HG03064 (cell line): ENCODE measurements around the gene FMNL2.
A peak's percentile ranks its signal among the peaks of the same experiment; 100 is the strongest.

Experiments
- ATAC-seq: cut with Tn5 transposase; IDR thresholded peaks from one replicate; pipeline ENCODE4 v1.9.1; 2021; ENCODE audit warnings: low read depth; ENCODE audit not compliant: unreplicated experiment

Gene FMNL2

DNA sequence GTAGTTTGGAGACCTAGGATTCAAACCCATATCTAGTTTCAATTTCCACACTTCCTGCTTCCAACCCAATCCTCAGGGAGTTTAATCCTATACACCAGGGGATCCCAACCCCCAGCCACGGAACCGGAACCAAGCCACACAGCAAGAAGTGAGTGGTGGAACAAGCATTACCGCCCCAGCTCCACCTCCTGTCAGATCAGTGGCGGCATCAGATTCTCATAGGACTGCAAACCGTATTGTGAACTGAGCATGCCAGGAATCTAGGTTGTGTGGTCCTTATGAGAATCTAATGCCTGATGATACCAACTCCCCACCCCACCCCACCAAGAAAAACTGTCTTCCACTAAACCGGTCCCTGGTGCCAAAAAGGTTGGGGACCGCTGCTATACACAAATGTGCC is 329.8 kb downstream of the FMNL2 start:
- ATAC-seq = no peak

DNA sequence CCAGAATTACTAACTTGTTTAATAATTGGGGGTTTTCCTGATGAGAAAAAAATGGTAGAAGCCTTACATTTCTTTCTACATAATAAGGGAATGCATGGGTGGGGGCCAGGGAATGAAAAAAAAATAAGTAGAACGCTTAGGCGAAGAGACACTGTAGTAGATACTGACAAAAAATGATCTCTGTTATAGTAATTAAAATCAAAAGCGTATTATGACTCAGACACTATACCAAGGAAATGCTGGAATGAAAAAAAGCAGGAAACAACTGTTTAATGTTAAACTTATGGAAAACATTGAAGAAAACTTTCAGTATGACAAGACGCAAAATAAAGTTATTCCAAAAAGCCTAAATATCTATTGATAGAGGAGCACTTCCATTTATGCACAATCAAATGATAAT is 339.4 kb downstream of the FMNL2 start:
- ATAC-seq = no peak

DNA sequence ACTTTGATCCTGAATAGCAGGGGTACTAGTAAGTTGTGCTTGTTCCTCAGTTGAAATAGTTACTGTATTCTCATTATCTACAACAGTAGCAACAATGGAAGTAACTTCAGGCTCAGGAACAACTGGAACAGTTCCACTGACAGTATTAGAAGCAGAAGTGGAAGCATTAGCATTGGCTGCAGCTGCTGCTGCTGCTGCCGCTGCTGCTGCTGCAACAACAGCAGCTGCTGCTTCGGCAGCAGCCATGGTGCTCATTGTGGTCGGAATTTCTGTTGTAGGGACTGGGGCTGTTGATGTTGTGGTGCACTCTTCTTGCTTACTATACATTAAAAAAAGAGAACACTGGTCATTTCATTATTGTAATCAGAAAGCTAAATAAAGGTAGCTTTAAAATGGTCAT is 341.5 kb downstream of the FMNL2 start:
- no peak for ATAC-seq

DNA sequence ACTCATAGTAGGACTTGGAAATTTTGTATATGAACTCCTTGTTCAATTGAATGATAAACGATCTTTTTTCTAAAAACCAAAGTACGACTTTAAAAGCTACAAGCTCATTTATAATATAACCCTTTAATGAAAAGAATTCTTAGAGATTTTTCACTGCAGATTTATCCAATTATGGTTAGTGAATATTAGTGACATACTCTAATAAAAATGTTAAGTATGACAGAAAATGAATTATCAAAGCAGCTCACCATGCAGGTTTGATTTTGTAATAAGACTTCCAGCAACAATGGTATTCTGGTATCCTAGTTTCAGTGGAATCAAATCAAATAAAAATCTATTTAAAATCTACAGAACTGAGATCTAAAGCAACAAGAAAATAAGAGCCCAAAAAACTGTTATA is 343.8 kb downstream of the FMNL2 start:
- ATAC-seq = no peak

DNA sequence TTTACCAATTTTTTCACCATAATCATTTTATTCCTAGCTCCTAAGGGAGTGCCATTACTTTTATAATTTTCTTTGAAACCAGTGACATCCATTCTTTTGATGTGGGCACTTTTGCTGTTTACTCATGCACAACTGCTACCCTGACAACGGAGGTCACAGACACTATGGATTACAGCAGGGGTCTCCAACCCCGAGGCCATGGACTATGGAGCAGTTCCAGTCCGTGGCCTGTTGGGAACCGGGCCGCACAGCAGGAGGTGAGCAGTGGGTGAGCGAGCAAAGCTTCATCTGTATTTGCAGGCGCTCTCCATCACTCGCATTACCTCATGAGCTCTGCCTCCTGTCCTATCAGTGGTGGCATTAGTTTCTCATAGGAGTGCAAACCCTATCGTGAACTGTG is 347.7 kb downstream of the FMNL2 start:
- no peak for ATAC-seq

DNA sequence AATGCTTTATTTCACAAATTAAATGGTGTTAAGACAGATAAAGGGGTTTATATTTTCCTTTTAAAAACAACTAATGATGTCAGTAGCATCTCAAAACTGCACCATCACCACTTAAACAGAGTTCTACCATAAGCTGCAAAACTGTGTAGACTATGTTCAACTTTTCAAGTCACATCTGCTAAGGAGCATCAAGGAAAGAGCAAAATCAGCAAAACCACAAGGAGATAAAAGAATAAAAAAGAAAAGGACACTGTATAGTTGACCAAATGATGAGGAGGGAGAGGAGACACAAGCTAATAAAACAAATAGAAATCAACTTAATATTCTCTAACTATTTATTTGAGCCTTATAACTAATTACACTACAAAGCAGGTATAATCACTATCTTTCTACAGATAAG is 348.4 kb downstream of the FMNL2 start:
- no peak for ATAC-seq

DNA sequence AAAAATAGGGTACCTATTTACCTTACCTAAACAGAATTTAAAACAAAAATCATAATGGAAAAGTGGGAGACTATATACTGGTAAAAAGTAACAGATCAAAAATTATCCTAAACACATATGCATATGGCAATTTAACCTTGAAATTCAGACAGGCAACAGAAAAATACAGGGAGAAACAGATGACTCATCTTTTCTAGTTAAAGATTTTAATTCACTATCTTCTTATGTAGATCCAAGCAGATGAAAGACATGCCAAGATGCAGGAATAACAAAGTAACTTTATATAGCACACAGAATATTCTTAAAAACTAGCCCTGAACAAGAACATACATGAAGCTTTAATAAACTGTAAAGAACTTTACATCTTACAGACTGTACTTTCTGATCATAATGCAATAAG is 351.3 kb downstream of the FMNL2 start:
- no peak for ATAC-seq

DNA sequence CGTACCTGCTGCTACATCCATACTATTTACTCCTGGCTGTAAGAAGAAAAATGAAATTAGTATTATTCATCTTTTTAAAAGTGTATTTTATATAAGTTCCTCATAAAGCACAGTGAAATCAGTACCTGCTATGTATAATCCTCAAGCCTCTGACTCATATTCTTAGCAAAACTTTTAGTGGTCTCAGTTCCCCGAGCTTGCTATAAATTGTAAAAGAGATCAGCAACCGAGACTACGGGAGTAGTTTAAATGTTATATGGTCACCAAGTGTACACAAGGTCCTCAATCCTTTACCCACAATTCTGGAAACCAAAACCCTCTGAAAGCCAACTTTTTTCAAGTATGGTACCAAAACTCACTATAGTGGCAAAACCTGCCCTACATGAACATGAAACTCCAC is 358.1 kb downstream of the FMNL2 start:
- peak; percentile 86 for ATAC-seq

DNA sequence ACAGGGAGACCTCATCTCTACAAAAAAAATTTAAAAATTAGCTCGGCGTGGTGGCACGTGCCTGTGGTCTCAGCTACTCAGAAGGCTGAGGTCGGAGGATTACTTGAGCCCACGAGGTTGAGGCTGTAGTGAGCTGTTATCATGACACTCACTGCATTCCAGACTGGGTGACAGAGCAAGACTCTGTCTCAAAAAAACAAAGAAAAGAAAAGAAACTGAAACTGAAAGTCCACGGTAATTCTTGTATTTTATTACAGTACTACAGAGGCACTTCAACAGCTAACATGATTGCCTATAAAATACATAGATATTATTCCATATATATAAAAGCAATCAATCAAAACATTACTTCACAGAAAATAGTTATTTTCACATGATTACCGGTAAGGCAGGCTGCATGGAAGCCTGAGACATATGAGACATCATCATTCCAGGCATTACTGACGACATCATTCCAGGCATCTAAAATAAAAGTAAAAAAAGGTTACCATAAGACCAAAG is 359.2 kb downstream of the FMNL2 start:
- ATAC-seq = no peak

DNA sequence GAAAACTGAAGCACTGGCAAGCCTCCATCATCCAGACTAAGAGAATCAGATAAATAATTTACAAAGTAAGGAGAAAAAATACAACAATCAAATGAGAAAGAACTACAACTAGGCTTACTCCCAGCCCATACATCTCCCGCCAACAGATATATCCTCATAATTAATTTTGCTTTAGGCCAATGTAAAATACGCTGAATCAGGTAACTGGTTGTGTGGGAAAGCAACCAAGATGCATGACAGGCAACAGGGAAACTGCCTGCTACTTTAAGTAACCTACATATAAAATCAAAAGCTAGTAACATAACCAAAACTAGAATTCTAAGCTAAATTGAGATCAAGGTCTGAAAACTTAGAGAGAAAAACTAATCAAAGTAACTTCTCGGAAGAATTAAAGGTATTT is 360.8 kb downstream of the FMNL2 start:
- no peak for ATAC-seq

DNA sequence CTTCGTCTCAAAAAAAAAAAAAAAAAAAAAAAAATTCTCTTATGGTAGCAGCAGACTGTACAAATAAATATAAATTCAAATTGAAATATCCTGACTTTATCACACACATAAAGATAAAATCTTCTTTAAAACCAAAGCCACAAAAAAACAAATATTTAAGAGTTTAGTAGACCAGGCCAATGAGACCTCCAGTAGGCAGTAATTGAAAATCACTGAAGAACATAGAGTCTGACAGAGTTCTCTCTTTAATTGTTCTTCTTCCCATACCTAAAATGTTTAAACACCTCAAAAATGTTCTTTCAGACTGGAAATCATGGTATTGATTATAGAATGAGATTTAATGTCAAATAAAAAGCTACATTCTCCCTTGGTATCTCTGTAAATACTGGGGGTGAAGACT is 361.5 kb downstream of the FMNL2 start:
- ATAC-seq = no peak
